ENCODE measurements around the gene FAM185A. TPM values are rescaled to one million over a fixed set of nuclear protein-coding genes. Genes with fewer than 3 reads are reported as not detected.

The FAM185A gene
- total RNA-seq, 2 experiments from 2014 or later: 4.5 to 4.9 TPM

GRCh38 chr7:102806613-102807012, 57.8 kb downstream of the FAM185A start:
- peaks cover 7% of the 10 kb centered on the region for H3K9me3 Mint-ChIP-seq
- CTCF ChIA-PET: no interaction called here
- ATAC-seq (ENCODE audit: poor library complexity): no peak
- DNase-seq: no peak
- Histone ChIP-seq H3K4me3 (ENCODE audit: low read length) (no peak overlapping the region), H3K36me3 (ENCODE audit: insufficient read depth, low read length) (no peaks in the 10 kb centered on the region), H3K4me1 (ENCODE audit: insufficient read depth, low read length) (no peaks in the 10 kb centered on the region), H3K27me3 (ENCODE audit: control insufficient read depth in 1 of 2, insufficient read depth in 2 of 2, low read length in 2 of 2) (no peaks in the 10 kb centered on the region), H3K27ac (ENCODE audit: low read depth in 1 of 2, low read length in 2 of 2) (no peak overlapping the region), H3K9me3 (ENCODE audit: control insufficient read depth in 1 of 2, insufficient read depth in 1 of 2, low read length in 2 of 2) (no peaks in the 10 kb centered on the region)
- no peaks in the 10 kb centered on the region for H3K27me3 Mint-ChIP-seq
- TF ChIP-seq CTCF (IDR thresholded peaks at IDR 0.05): no peak
- no peak overlapping the region for H3K27ac Mint-ChIP-seq
- intact Hi-C loops (cut with DNase I, micrococcal nuclease): no loop called here
- peaks cover 19% of the 10 kb centered on the region for H3K36me3 Mint-ChIP-seq (ENCODE audit: low read depth)
- POLR2A ChIA-PET: no interaction called here
- no peaks in the 10 kb centered on the region for H3K4me1 Mint-ChIP-seq (ENCODE audit: low read depth)
- no peak overlapping the region for H3K4me3 Mint-ChIP-seq

- CTCF ChIA-PET: no interaction called here
Measured at GRCh38 chr7:102810916-102811315, 62.1 kb downstream of the FAM185A start.

GRCh38 chr7:102811942-102812678, 63.3 kb downstream of the FAM185A start:
- Histone ChIP-seq H3K27ac (ENCODE audit: low read depth in 1 of 2, low read length in 2 of 2) (no peak overlapping the region), H3K27me3 (ENCODE audit: control insufficient read depth in 1 of 2, insufficient read depth in 2 of 2, low read length in 2 of 2) (no peaks in the 10 kb centered on the region), H3K4me1 (ENCODE audit: insufficient read depth, low read length) (no peaks in the 10 kb centered on the region), H3K36me3 (ENCODE audit: insufficient read depth, low read length) (no peaks in the 10 kb centered on the region), H3K9me3 (ENCODE audit: control insufficient read depth in 1 of 2, insufficient read depth in 1 of 2, low read length in 2 of 2) (no peaks in the 10 kb centered on the region), H3K4me3 (ENCODE audit: low read length) (no peak overlapping the region)
- Mint-ChIP-seq H3K4me1 (ENCODE audit: low read depth) (no peaks in the 10 kb centered on the region), H3K36me3 (ENCODE audit: low read depth) (peaks cover 23% of the 10 kb centered on the region), H3K27ac (no peak overlapping the region), H3K4me3 (no peak overlapping the region), H3K9me3 (no peaks in the 10 kb centered on the region), H3K27me3 (no peaks in the 10 kb centered on the region)
- no peak for DNase-seq
- ChIA-PET CTCF (no interaction called here), POLR2A (no interaction called here)
- no peak for TF ChIP-seq CTCF (IDR thresholded peaks at IDR 0.05)
- no peak for ATAC-seq (ENCODE audit: poor library complexity)
- intact Hi-C loops (cut with DNase I, micrococcal nuclease): no loop called here

More at GRCh38 chr7:102810916-102811315, 62.1 kb downstream of the FAM185A start:
- H3K36me3 Mint-ChIP-seq (ENCODE audit: low read depth): peaks cover 29% of the 10 kb centered on the region
- H3K4me3 Mint-ChIP-seq: no peak overlapping the region
- TF ChIP-seq CTCF (IDR thresholded peaks at IDR 0.05): no peak
- H3K9me3 Mint-ChIP-seq: no peaks in the 10 kb centered on the region
- Histone ChIP-seq H3K36me3 (ENCODE audit: insufficient read depth, low read length) (no peaks in the 10 kb centered on the region), H3K27ac (ENCODE audit: low read depth in 1 of 2, low read length in 2 of 2) (no peak overlapping the region), H3K27me3 (ENCODE audit: control insufficient read depth in 1 of 2, insufficient read depth in 2 of 2, low read length in 2 of 2) (no peaks in the 10 kb centered on the region), H3K9me3 (ENCODE audit: control insufficient read depth in 1 of 2, insufficient read depth in 1 of 2, low read length in 2 of 2) (no peaks in the 10 kb centered on the region), H3K4me3 (ENCODE audit: low read length) (no peak overlapping the region), H3K4me1 (ENCODE audit: insufficient read depth, low read length) (no peaks in the 10 kb centered on the region)
- H3K4me1 Mint-ChIP-seq (ENCODE audit: low read depth): no peaks in the 10 kb centered on the region
- no peaks in the 10 kb centered on the region for H3K27me3 Mint-ChIP-seq
- intact Hi-C loops (cut with DNase I, micrococcal nuclease): no loop called here
- no peak for DNase-seq
- POLR2A ChIA-PET: interaction anchor here (0.6 kb wide), 1 partner anchor 543 kb away, joined by 3 read pairs; no protein-coding TSS in a partner anchor
- H3K27ac Mint-ChIP-seq: no peak overlapping the region
- ATAC-seq (ENCODE audit: poor library complexity): no peak

Measured in CD4-positive, alpha-beta T cell (primary cell).